OCI-LY7 (cell line): ENCODE data around the gene CD52. TPM values are rescaled to one million over a fixed set of nuclear protein-coding genes. Genes with fewer than 3 reads are reported as not detected.

Source experiments
- BruUV-seq: library from RNA; stranded (reverse); fragments of 400-500 nt; replicated peaks from 2 replicates; lab custom pipeline; 2021; lab: Mats Ljungman, UMichigan
- CTCF ChIA-PET: fragments of 300-600 bp; sonication (Branson Sonifier 250); formaldehyde crosslinking; loops from one replicate; lab custom pipeline; 2022; ENCODE audit warnings: antibody characterized with exemption; ENCODE audit not compliant: unreplicated experiment; lab: Charles Lee
- POLR2A ChIA-PET: fragments of 300-600 bp; sonication (Branson Sonifier 250); formaldehyde crosslinking; loops from one replicate; lab custom pipeline; 2022; ENCODE audit warnings: antibody characterized with exemption; lab: Charles Lee
- DNase-seq: peaks from one replicate; pipeline ENCODE4 v3.0.0-alpha.2; 2015; ENCODE audit warnings: low spot score
- H2AFZ ChIP-seq: fragments of 200-600 bp; sonication (generic), shearing (Covaris generic); 2 replicates; pipeline ENCODE4 v1.6.1; 2014; ENCODE audit warnings: mild to moderate bottlenecking, antibody characterized with exemption, low read length, moderate library complexity
- H3K27ac ChIP-seq: fragments of 200-600 bp; sonication (generic); 2 replicates; pipeline ENCODE4 v1.5.1; 2014; ENCODE audit warnings: mixed run types, low read depth, mild to moderate bottlenecking, moderate library complexity, low read length, inconsistent platforms; ENCODE audit not compliant: poor library complexity, severe bottlenecking
- H3K36me3 ChIP-seq: fragments of 200-600 bp; sonication (generic); 2 replicates; pipeline ENCODE4 v1.6.1; 2014; ENCODE audit warnings: mild to moderate bottlenecking, antibody characterized with exemption, low read length, moderate library complexity, mixed read lengths; ENCODE audit not compliant: insufficient read depth
- H3K4me1 ChIP-seq: fragments of 200-600 bp; sonication (generic); 2 replicates; pipeline ENCODE4 v1.5.1; 2014; ENCODE audit warnings: mild to moderate bottlenecking, low read length; ENCODE audit not compliant: insufficient read depth, poor library complexity, severe bottlenecking
- H3K4me2 ChIP-seq: fragments of 200-600 bp; sonication (generic); 2 replicates; pipeline ENCODE4 v1.6.1; 2014; ENCODE audit warnings: mild to moderate bottlenecking, low read length
- H3K4me3 ChIP-seq: fragments of 200-600 bp; sonication (generic); 2 replicates; pipeline ENCODE4 v1.5.1; 2014; ENCODE audit warnings: mild to moderate bottlenecking, low read depth, low read length; ENCODE audit not compliant: poor library complexity, severe bottlenecking
- H3K79me2 ChIP-seq: fragments of 200-600 bp; sonication (generic); 2 replicates; pipeline ENCODE4 v1.6.1; 2016; ENCODE audit warnings: low read depth, mild to moderate bottlenecking, low read length, moderate library complexity, mixed read lengths; ENCODE audit not compliant: insufficient read depth
- H3K9me2 ChIP-seq: fragments of 200-600 bp; sonication (generic); 2 replicates; pipeline ENCODE4 v1.6.1; 2016; ENCODE audit warnings: mild to moderate bottlenecking, low read length, mixed read lengths; ENCODE audit not compliant: insufficient read depth
- H3K9me3 ChIP-seq: fragments of 200-600 bp; sonication (generic); 2 replicates; pipeline ENCODE4 v1.6.1; 2014; ENCODE audit warnings: mild to moderate bottlenecking, mixed run types, low read length, mixed read lengths
- H4K20me1 ChIP-seq: fragments of 200-600 bp; sonication (generic); 2 replicates; pipeline ENCODE4 v1.6.1; 2014; ENCODE audit warnings: mild to moderate bottlenecking, antibody characterized with exemption, low read length, moderate library complexity, mixed read lengths; ENCODE audit not compliant: insufficient read depth
- CTCF ChIP-seq: fragments of 200-600 bp; sonication (generic); conservative IDR thresholded peaks from 2 replicates; pipeline ENCODE4 v1.5.1; 2014; ENCODE audit warnings: mild to moderate bottlenecking, antibody characterized with exemption, low read length, moderate library complexity, mixed read lengths
- EZH2phosphoT487 ChIP-seq: fragments of 200-600 bp; sonication (generic); IDR thresholded peaks from 2 replicates; pipeline ENCODE4 v1.6.1; 2018; ENCODE audit warnings: low read depth, borderline replicate concordance, mild to moderate bottlenecking, mixed run types, antibody characterized with exemption, low read length, moderate library complexity, mixed read lengths
- intact Hi-C: fragments of 100-400 bp; cut with micrococcal nuclease; formaldehyde crosslinking; loops from one replicate; pipeline ENCODE4 v1.10.0; 2022; ENCODE audit not compliant: unreplicated experiment
- total RNA-seq, 2 experiments: library from RNA; depleted of rRNA in 1 of 2; stranded (reverse); fragments of >200 nt in 1 of 2; shearing (Covaris generic) in 1 of 2; gene quantifications; 2 replicates each; pipeline ENCODE4 v1.2.3, GENCODE V29; 2014 to 2022

Gene CD52
- total RNA-seq, 2 experiments from 2014 or later: 470 to 769 TPM

GRCh38 chr1:26322042-26322331, 4.2 kb downstream of the CD52 start:
- no peaks in the 10 kb centered on the region for H3K9me3 ChIP-seq
- ChIA-PET POLR2A (interaction anchor here (0.8 to 11.7 kb wide), 4 partner anchors 11 to 34 kb away, joined by 3 to 273 read pairs (median 6); no protein-coding TSS in a partner anchor), CTCF (interaction anchor here (0.7 to 3.9 kb wide), 5 partner anchors 22 to 37 kb away, joined by 3 to 37 read pairs (median 4); no protein-coding TSS in a partner anchor)
- no peak overlapping the region for H3K4me3 ChIP-seq
- H3K79me2 ChIP-seq: peaks cover 32% of the 10 kb centered on the region
- peaks cover 59% of the 10 kb centered on the region for H3K36me3 ChIP-seq
- DNase-seq: no peak
- H4K20me1 ChIP-seq: no peaks in the 10 kb centered on the region
- intact Hi-C loops: no loop called here
- TF ChIP-seq EZH2phosphoT487 (no peak), CTCF (no peak)
- H3K4me2 ChIP-seq: peak overlapping the region; percentile 95; the same call in 1 of the 2 replicates
- no peak overlapping the region for H2AFZ ChIP-seq
- no peak overlapping the region for H3K27ac ChIP-seq
- peaks cover 44% of the 10 kb centered on the region for H3K4me1 ChIP-seq
- BruUV-seq: no TSS peak
- H3K9me2 ChIP-seq: no peaks in the 10 kb centered on the region

- no peak for DNase-seq
- no peak for TF ChIP-seq CTCF
- no peak for TF ChIP-seq EZH2phosphoT487
- Histone ChIP-seq H3K9me3 (no peaks in the 10 kb centered on the region), H2AFZ (no peak overlapping the region), H4K20me1 (no peaks in the 10 kb centered on the region), H3K4me2 (no peak overlapping the region), H3K36me3 (peaks cover 54% of the 10 kb centered on the region), H3K4me3 (no peak overlapping the region), H3K4me1 (peaks cover 48% of the 10 kb centered on the region), H3K27ac (no peak overlapping the region), H3K9me2 (no peaks in the 10 kb centered on the region), H3K79me2 (peaks cover 19% of the 10 kb centered on the region)
- ChIA-PET POLR2A (interaction anchor here (11.7 kb wide), 1 partner anchor 35 kb away, joined by 273 read pairs; no protein-coding TSS in a partner anchor), CTCF (interaction anchor here (0.9 kb wide), 1 partner anchor 39 kb away, joined by 5 read pairs; no protein-coding TSS in a partner anchor)
- BruUV-seq: no TSS peak
- intact Hi-C loops: no loop called here
Observed at GRCh38 chr1:26323382-26323781, 5.6 kb downstream of the CD52 start.

- TF ChIP-seq EZH2phosphoT487 (no peak), CTCF (no peak)
- H3K4me1 ChIP-seq: peaks cover 50% of the 10 kb centered on the region
- peaks cover 52% of the 10 kb centered on the region for H3K36me3 ChIP-seq
- intact Hi-C loops: no loop called here
- no peak for DNase-seq
- H3K79me2 ChIP-seq: peaks cover 7% of the 10 kb centered on the region; the same call in 1 of the 2 replicates
- TSS peak; percentile 39 for BruUV-seq
- H3K9me2 ChIP-seq: no peaks in the 10 kb centered on the region
- ChIA-PET POLR2A (interaction anchor here (0.5 kb wide), 1 partner anchor 530 kb away, joined by 3 read pairs; no protein-coding TSS in a partner anchor), CTCF (no interaction called here)
- H2AFZ ChIP-seq: no peak overlapping the region
- no peaks in the 10 kb centered on the region for H4K20me1 ChIP-seq
- no peak overlapping the region for H3K4me3 ChIP-seq
- H3K9me3 ChIP-seq: no peaks in the 10 kb centered on the region
- H3K27ac ChIP-seq: no peak overlapping the region
- H3K4me2 ChIP-seq: no peak overlapping the region
Observed at GRCh38 chr1:26324550-26324949, 6.8 kb downstream of the CD52 start.
